8988T (cell line): ENCODE data around the gene PIK3R2.
"Not testable (repeated sequence)": the region's sequence is repeated elsewhere in the genome, so short reads cannot be mapped to it uniquely, and the experiment has no call there.

Experiments
- DNase-seq: peaks from one replicate; pipeline ENCODE4 v3.0.0; 2011

Gene PIK3R2

GRCh38 chr19:18156268-18156667 lies 3.3 kb downstream of the PIK3R2 start:
- DNase-seq: no peak

GRCh38 chr19:18156841-18157464 lies 4.0 kb downstream of the PIK3R2 start:
- peak; percentile 89 for DNase-seq

GRCh38 chr19:18157465-18158063 lies 4.6 kb downstream of the PIK3R2 start:
- DNase-seq: no peak

- DNase-seq: no peak
These were observed 5.5 kb downstream of the PIK3R2 start for GRCh38 chr19:18158467-18158866.

GRCh38 chr19:18159059-18159616 lies 6.2 kb downstream of the PIK3R2 start:
- DNase-seq: not testable (repeated sequence)

- no peak for DNase-seq
These were observed 6.8 kb downstream of the PIK3R2 start for GRCh38 chr19:18159810-18160209.

GRCh38 chr19:18160493-18160970 lies 7.6 kb downstream of the PIK3R2 start:
- no peak for DNase-seq

- DNase-seq: peak; percentile 97
These were observed 8.1 kb downstream of the PIK3R2 start for GRCh38 chr19:18160971-18161635.

- DNase-seq: no peak
These were observed 8.7 kb downstream of the PIK3R2 start for GRCh38 chr19:18161636-18162002.

GRCh38 chr19:18164072-18164471 lies 11.1 kb downstream of the PIK3R2 start:
- DNase-seq: no peak

GRCh38 chr19:18165794-18166544 lies 13.0 kb downstream of the PIK3R2 start:
- peak; percentile 17 for DNase-seq

GRCh38 chr19:18167011-18167410 lies 14.0 kb downstream of the PIK3R2 start:
- DNase-seq: peak; percentile 42

GRCh38 chr19:18167975-18168645 lies 15.1 kb downstream of the PIK3R2 start:
- peak; percentile 100 for DNase-seq

GRCh38 chr19:18168673-18169381 lies 15.9 kb downstream of the PIK3R2 start:
- DNase-seq: no peak

GRCh38 chr19:18170714-18171255 lies 17.8 kb downstream of the PIK3R2 start:
- no peak for DNase-seq

GRCh38 chr19:18171605-18172327 lies 18.8 kb downstream of the PIK3R2 start:
- peak; percentile 18 for DNase-seq

GRCh38 chr19:18172331-18173053 lies 19.5 kb downstream of the PIK3R2 start:
- peak; percentile 23 for DNase-seq

GRCh38 chr19:18173054-18173571 lies 20.1 kb downstream of the PIK3R2 start:
- no peak for DNase-seq

GRCh38 chr19:18173572-18174288 lies 20.8 kb downstream of the PIK3R2 start, which contains the start of gene IFI30:
Gene IFI30, plus strand, starts transcription at chr19:18173813. Its CDS starts 29 bp downstream, at chr19:18173842.
- peak; percentile 95 for DNase-seq
